Central memory CD8-positive, alpha-beta T cell (primary cell): ENCODE data around the gene GRIK1.

ENCODE experiments used
- ATAC-seq: fragments of 150-1000 bp; cut with Tn5 transposase; replicated peaks from 2 replicates; pipeline ENCODE4 v1.10.0; 2022; ENCODE audit warnings: mild to moderate bottlenecking, moderate FRiP score, moderate number of reproducible peaks; ENCODE audit not compliant: poor library complexity, severe bottlenecking; ENCODE audit errors: extremely low read depth
- DNase-seq, 2 donors: peaks; one replicate each; pipeline ENCODE4 v3.0.0; 2021; ENCODE audit warnings: low spot score in 2 of 2
- H3K27ac Mint-ChIP-seq: one replicate; pipeline ENCODE4 v1.8.0; 2022; ENCODE audit warnings: low read depth, mild to moderate bottlenecking, moderate library complexity, mixed read lengths
- H3K27me3 Mint-ChIP-seq: one replicate; pipeline ENCODE4 v1.8.0; 2022; ENCODE audit warnings: mixed read lengths
- H3K36me3 Mint-ChIP-seq: one replicate; pipeline ENCODE4 v1.8.0; 2022; ENCODE audit warnings: mild to moderate bottlenecking, moderate library complexity, mixed read lengths; ENCODE audit not compliant: insufficient read depth
- H3K4me1 Mint-ChIP-seq: one replicate; pipeline ENCODE4 v1.8.0; 2022; ENCODE audit warnings: mixed read lengths
- H3K4me3 Mint-ChIP-seq: one replicate; pipeline ENCODE4 v1.8.0; 2022; ENCODE audit warnings: mild to moderate bottlenecking, moderate library complexity, mixed read lengths
- H3K9me3 Mint-ChIP-seq: one replicate; pipeline ENCODE4 v1.8.0; 2022; ENCODE audit warnings: mixed read lengths

GRIK1 gene

DNA sequence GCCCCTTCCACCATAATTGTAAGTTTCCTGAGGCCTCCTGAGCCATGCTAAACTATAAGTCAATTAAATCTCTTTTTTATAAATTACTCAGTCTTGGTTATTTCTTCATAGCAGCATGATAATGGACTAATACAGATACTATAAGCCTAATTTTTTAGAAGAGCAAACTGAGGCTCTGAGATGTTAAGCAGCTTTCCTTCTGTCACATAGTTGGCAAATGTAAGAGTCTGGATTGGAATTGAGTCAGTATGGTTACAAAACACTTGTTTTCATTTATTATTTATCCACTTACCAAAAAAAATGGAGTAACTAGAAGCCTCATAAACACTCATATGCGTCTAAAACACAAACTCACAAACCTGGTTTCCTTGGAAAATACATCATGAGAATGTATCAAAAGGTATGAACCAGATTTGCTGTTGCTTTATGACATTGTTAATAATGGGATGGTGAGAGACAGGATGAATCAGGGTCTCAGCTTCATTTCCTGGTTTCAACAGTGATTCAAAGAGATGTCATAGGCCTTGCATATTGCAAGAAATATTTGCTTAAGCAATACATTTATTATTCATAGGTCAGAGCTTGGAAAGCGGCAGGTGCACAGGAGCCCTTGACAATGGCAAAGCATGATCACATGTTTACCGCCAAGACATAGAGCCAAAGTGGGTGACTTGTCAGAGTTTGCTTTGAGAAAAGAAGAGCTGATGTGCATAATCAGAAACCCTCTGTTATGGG lies 221.5 kb downstream of the GRIK1 start:
- Mint-ChIP-seq H3K27me3 (no peaks in the 10 kb centered on the region), H3K9me3 (peaks cover 5% of the 10 kb centered on the region), H3K4me1 (no peaks in the 10 kb centered on the region), H3K36me3 (no peaks in the 10 kb centered on the region), H3K27ac (no peak overlapping the region), H3K4me3 (no peak overlapping the region)
- no peak for ATAC-seq
- DNase-seq = no peak

DNA sequence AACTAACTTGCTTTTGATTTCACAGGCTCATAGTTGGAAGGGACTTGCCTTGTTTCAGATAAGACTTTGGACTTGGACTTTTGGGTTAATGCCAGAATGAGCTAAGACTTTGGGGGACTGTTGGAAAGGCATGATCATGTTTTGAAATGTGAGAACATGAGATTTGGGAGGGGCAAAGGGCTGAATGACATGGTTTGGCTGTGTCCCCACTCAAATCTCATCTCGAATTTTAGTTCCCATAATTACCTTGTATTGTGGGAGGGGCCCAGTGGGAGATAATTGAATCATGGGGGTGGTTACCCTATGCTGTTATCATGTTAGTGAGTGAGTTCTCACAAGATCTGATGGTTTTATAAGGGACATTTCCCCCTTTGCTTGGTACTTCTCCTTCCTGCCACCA lies 222.1 kb downstream of the GRIK1 start:
- peaks cover 5% of the 10 kb centered on the region for H3K9me3 Mint-ChIP-seq
- no peak for ATAC-seq
- no peak overlapping the region for H3K4me3 Mint-ChIP-seq
- no peaks in the 10 kb centered on the region for H3K36me3 Mint-ChIP-seq
- H3K27me3 Mint-ChIP-seq = no peaks in the 10 kb centered on the region
- no peaks in the 10 kb centered on the region for H3K4me1 Mint-ChIP-seq
- no peak overlapping the region for H3K27ac Mint-ChIP-seq
- no peak for DNase-seq

DNA sequence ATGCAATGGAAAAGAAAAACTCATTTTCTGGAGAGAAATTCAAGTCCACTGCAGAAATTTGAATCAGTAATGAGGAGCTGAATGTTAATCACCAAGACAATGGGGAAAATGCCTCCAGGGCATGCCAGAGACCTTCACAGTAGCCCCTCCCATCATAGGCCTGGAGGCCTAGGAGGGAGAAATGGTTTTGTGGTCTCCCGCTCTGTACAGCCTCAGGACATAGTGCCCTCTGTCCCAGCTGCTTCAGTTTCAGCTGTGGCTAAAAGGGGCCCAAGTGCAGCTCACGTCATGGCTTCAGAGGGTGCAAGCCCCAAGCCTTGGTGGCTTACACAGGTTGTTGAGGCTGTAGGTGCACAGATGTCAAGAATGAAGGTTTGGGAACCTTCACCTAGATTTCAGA lies 223.0 kb downstream of the GRIK1 start:
- H3K4me3 Mint-ChIP-seq = no peak overlapping the region
- H3K4me1 Mint-ChIP-seq = no peaks in the 10 kb centered on the region
- DNase-seq = no peak
- H3K36me3 Mint-ChIP-seq = no peaks in the 10 kb centered on the region
- peaks cover 5% of the 10 kb centered on the region for H3K9me3 Mint-ChIP-seq
- no peak for ATAC-seq
- H3K27me3 Mint-ChIP-seq = no peaks in the 10 kb centered on the region
- no peak overlapping the region for H3K27ac Mint-ChIP-seq

DNA sequence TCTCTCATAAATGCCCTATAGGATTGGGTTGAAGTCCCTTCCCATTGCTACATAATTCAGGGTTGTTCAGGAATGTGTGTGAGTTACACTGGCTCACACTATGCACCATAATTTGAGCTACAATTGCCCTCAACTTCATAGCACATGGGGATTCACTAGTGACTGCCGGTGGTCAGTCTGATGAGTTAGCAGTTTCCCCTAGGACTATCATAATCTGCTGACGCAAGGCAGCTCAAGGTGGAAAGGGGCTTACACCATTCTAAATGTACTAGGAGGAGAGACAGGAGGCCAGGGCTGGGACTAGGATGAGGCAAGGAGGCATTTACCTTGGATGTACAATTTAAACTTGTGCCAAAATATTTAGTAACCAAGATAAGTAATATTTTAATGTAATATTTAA lies 224.7 kb downstream of the GRIK1 start:
- H3K27ac Mint-ChIP-seq = no peak overlapping the region
- peaks cover 5% of the 10 kb centered on the region for H3K9me3 Mint-ChIP-seq
- no peaks in the 10 kb centered on the region for H3K4me1 Mint-ChIP-seq
- ATAC-seq = no peak
- H3K36me3 Mint-ChIP-seq = no peaks in the 10 kb centered on the region
- DNase-seq = no peak
- no peak overlapping the region for H3K4me3 Mint-ChIP-seq
- no peaks in the 10 kb centered on the region for H3K27me3 Mint-ChIP-seq

DNA sequence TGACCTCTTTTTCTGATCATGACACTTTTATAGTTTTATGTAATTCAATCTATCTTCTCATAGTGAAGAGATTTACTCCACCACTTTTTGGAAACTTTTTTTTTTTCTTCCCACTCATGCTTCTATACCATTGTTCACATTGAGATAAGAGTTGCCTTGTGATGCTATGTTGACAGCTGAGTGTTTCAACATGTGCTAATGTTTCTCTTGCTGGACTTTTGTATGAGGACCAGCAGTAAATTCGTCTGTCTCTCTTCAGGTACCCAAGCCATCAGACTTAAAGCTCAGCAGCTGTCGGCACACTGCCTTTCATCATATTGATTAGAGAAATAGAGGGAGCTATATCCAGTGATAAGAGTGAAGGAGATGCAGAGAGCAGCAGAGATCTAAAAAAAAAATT lies 227.0 kb downstream of the GRIK1 start:
- Mint-ChIP-seq H3K27ac (no peak overlapping the region), H3K4me3 (no peak overlapping the region), H3K9me3 (peaks cover 6% of the 10 kb centered on the region), H3K36me3 (no peaks in the 10 kb centered on the region), H3K27me3 (no peaks in the 10 kb centered on the region), H3K4me1 (no peaks in the 10 kb centered on the region)
- no peak for ATAC-seq
- no peak for DNase-seq

DNA sequence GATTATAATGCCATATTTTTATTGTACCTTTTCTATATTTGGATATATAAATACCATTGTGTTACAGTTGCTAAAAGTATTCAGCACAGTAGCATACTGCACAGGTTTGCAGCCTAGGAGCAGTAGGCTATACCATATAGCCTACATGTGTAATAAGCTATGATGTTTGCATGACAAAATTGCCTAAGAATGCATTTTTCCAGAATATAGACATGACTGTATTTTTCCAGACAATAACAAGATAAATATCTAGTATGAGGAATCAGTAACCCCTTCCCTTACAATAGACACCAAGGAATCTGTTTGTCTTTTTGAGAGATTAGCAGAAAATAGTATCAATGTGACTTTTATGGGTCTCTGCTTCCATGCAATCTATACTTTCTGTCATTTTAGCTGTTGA lies 228.6 kb downstream of the GRIK1 start:
- Mint-ChIP-seq H3K27ac (no peak overlapping the region), H3K9me3 (peaks cover 14% of the 10 kb centered on the region), H3K4me1 (no peaks in the 10 kb centered on the region), H3K4me3 (no peak overlapping the region), H3K27me3 (no peaks in the 10 kb centered on the region), H3K36me3 (no peaks in the 10 kb centered on the region)
- DNase-seq (no peak), ATAC-seq (no peak)

DNA sequence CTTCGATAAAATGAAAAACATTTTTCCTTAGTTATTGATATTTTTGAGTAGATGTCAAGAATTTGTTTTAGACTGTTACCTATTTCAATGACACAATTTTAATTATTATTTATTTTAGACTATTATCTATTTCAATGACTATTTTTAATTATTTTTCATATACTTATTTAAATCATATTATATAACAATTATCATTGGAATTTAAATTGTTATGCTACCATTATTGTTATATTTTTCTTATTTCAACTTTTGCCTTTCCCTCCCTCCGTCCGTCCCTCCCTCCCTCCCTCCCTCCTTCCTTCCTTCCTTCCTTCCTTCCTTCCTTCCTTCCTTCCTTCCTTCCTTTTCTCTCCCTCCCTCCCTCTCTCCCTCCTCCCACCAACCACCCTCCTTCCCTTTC lies 229.3 kb downstream of the GRIK1 start:
- DNase-seq = no peak
- Mint-ChIP-seq H3K4me1 (no peaks in the 10 kb centered on the region), H3K9me3 (peaks cover 9% of the 10 kb centered on the region), H3K27ac (no peak overlapping the region), H3K36me3 (no peaks in the 10 kb centered on the region), H3K27me3 (no peaks in the 10 kb centered on the region), H3K4me3 (no peak overlapping the region)
- ATAC-seq = no peak

DNA sequence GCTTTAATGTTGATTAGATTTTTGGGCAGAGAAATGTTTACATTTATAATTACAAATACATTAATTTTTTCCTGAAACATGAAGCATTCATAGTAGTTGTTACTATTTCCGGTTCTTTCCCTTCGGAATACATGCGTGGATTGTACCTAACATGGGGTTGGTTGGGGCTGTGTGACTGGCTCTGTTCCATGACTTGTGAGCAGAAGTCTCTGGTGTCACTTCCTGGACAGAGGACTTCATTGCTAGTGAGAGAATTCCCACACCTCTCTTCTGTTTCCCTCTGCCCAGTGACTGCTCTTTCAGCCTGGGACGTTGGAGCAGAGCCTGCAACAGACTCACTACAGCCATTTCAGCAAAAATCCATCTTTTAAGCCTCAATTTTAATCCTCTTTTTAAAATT lies 231.4 kb downstream of the GRIK1 start:
- ATAC-seq = no peak
- no peak overlapping the region for H3K4me3 Mint-ChIP-seq
- H3K4me1 Mint-ChIP-seq = no peaks in the 10 kb centered on the region

DNA sequence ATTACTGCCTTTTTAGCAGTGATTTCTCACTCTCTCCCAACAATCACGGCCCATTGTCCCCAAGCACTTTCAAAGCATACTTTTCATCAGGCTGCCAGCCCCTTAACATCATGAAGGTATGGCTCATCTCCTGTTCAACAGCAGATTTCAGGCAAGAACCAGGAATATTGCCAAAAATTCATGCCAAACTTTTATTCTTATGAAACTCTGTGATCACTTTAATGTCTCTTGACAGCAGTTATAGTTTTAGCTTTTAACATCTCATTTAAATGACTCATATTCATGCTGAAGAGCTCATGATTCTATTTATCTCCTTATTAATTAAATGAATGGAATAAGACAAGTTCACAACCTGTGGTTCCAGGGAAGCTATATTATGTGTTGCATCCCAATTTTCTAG lies 235.1 kb downstream of the GRIK1 start:
- Mint-ChIP-seq H3K27ac (no peak overlapping the region), H3K27me3 (no peaks in the 10 kb centered on the region), H3K9me3 (peaks cover 18% of the 10 kb centered on the region), H3K4me3 (no peak overlapping the region), H3K4me1 (no peaks in the 10 kb centered on the region), H3K36me3 (no peaks in the 10 kb centered on the region)
- DNase-seq = no peak
- ATAC-seq = no peak

More for the DNA sequence above, 231.4 kb downstream of the GRIK1 start:
- no peak overlapping the region for H3K27ac Mint-ChIP-seq
- H3K9me3 Mint-ChIP-seq = peaks cover 9% of the 10 kb centered on the region
- no peaks in the 10 kb centered on the region for H3K36me3 Mint-ChIP-seq
- no peak for DNase-seq
- no peaks in the 10 kb centered on the region for H3K27me3 Mint-ChIP-seq

DNA sequence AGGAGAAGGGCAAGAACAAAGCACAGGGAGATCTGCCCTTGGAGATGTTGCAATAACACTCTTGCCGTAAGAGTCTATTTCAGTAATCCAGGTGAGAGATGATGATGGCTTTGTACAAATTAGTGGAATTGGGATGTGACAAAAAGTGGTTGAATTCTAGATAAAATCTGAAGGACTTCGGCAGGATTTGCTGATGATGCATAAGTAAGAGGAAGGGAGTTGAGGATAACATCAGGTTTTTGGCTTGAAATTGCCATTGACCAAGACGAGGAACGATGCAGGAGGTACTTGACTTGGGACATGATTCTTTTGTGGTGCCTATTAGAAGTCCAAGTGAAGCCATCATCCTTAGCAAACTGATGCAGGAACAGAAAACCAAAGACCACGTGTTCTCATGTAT lies 238.1 kb downstream of the GRIK1 start:
- DNase-seq (no peak), ATAC-seq (no peak)
- Mint-ChIP-seq H3K4me1 (no peaks in the 10 kb centered on the region), H3K27me3 (no peaks in the 10 kb centered on the region), H3K4me3 (no peak overlapping the region), H3K9me3 (peaks cover 18% of the 10 kb centered on the region), H3K27ac (no peak overlapping the region), H3K36me3 (no peaks in the 10 kb centered on the region)

DNA sequence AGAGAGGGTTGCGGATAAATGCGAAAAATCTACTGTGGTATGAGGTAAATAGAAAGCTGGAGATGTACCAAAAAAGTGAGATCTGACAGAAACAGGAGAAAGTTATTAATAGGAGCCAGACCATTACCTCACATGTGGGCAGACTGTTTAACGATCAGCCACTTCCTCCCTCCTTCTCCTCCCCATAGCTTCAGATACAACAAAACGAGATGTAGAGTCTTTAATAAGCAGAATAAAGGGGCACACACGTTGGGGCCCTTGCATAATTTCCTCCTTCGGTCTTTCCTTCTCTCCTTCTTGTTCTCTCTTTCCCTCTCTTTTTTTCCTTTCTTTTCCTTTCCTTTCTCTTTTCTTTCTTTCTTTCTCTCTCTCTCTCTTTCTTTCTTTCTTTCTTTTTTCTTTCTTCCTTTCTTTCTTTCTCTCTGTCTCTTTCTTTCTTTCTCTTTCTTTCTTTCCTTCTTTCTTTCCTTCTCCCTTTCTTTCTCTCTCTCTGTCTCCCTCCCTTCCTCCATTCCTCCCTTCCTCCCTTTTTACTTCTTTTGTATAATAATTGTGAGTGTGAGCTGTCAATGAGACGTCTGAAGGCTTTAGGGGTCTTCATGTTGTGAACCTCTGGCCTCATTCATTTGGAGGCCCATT lies 242.1 kb downstream of the GRIK1 start:
- Mint-ChIP-seq H3K4me3 (no peak overlapping the region), H3K36me3 (no peaks in the 10 kb centered on the region), H3K9me3 (peaks cover 18% of the 10 kb centered on the region), H3K27ac (no peak overlapping the region), H3K4me1 (no peaks in the 10 kb centered on the region), H3K27me3 (no peaks in the 10 kb centered on the region)
- DNase-seq (no peak), ATAC-seq (no peak)

DNA sequence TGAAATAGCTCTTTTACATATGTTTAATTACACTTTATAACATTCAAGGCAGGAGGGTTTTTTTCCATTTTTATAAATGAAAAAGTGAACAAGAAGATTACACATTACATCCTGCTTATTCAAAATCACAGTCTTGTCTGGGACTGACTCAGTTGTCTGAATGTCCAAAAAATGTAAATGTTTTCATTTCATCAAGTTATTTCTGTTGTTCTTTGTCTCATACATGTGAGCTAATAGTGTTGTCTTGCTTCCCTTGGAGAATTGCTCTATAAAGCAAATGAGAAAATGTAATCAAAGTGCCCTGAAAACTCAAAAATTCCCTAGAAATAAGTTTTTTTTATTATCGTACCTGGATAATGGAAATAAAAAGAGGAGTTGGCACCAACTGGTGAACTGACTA lies 242.9 kb downstream of the GRIK1 start:
- ATAC-seq (no peak), DNase-seq (no peak)
- no peak overlapping the region for H3K27ac Mint-ChIP-seq
- no peak overlapping the region for H3K4me3 Mint-ChIP-seq
- H3K4me1 Mint-ChIP-seq = no peaks in the 10 kb centered on the region
- H3K9me3 Mint-ChIP-seq = peaks cover 18% of the 10 kb centered on the region
- H3K27me3 Mint-ChIP-seq = no peaks in the 10 kb centered on the region
- no peaks in the 10 kb centered on the region for H3K36me3 Mint-ChIP-seq

DNA sequence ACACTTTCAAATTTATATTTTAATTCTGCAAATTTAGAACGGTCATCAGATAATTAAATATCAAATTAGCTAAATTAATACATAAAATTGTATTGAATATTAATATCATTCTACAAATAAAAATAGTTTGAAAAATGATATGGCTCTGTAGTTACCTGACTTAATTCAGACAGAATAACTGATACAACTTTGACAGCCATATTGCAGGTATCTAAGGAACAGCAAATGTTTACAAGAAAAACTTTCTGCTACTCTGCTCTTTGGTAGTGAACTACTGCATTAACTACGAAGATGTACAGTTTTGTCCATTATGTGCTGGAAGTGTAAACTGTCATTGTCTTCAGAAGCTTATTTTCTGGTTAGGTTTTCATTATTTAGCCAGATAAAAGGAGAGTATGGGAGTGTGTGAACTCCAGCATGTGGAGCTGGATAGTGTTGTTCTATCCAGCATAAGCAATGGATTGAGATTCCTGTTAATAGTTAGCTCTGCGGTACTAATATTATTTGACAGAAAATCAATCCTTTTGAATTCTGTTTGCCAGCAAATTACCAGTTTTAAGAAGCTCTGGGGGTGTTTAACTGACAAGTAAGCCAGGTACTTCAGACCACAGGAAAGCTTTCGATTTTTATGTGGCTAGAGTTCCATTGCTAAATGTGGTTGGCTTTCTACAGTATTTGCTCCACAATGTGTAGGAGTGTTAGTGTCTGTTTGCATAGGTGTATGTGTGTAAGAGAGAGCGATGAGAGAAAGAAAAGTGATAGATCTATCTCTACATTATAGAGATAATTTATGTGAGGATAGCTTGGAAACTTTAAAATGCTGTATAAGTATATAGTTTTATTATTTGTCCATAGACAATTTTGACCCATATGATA lies 247.9 kb downstream of the GRIK1 start:
- Mint-ChIP-seq H3K27me3 (no peaks in the 10 kb centered on the region), H3K4me3 (no peak overlapping the region), H3K4me1 (no peaks in the 10 kb centered on the region), H3K27ac (no peak overlapping the region), H3K9me3 (no peaks in the 10 kb centered on the region), H3K36me3 (no peaks in the 10 kb centered on the region)
- ATAC-seq (no peak), DNase-seq (no peak)
